ENCODE measurements around the gene NOD2. TPM values are rescaled to one million over a fixed set of nuclear protein-coding genes. Genes with fewer than 3 reads are reported as not detected.

NOD2 gene
- polyA plus RNA-seq, 3 donors, result 0.37 to 0.57 (median 0.47) TPM

- DNase-seq (ENCODE audit: extremely low read depth in 1 of 11, low read depth in 9 of 11, low spot score in 4 of 11), result no peak
Observed at GRCh38 chr16:50761267-50761666, 67.9 kb downstream of the NOD2 start.

- no peak for DNase-seq (ENCODE audit: extremely low read depth in 1 of 11, low read depth in 9 of 11, low spot score in 4 of 11)
Observed at GRCh38 chr16:50762241-50762640, 68.8 kb downstream of the NOD2 start.

- no peak for DNase-seq (ENCODE audit: extremely low read depth in 1 of 11, low read depth in 9 of 11, low spot score in 4 of 11)
Observed at GRCh38 chr16:50763211-50763610, 69.8 kb downstream of the NOD2 start.

GRCh38 chr16:50765260-50765659 lies 71.9 kb downstream of the NOD2 start:
- no peak for DNase-seq (ENCODE audit: extremely low read depth in 1 of 11, low read depth in 9 of 11, low spot score in 4 of 11)

- DNase-seq (ENCODE audit: extremely low read depth in 1 of 11, low read depth in 9 of 11, low spot score in 4 of 11), result no peak
Observed at GRCh38 chr16:50765861-50766260, 72.5 kb downstream of the NOD2 start.

- DNase-seq (ENCODE audit: extremely low read depth in 1 of 11, low read depth in 9 of 11, low spot score in 4 of 11), result no peak
Observed at GRCh38 chr16:50767197-50767596, 73.8 kb downstream of the NOD2 start.

- no peak for DNase-seq (ENCODE audit: extremely low read depth in 1 of 11, low read depth in 9 of 11, low spot score in 4 of 11)
Observed at GRCh38 chr16:50771366-50771765, 78.0 kb downstream of the NOD2 start.

GRCh38 chr16:50774405-50774804 lies 81.0 kb downstream of the NOD2 start:
- DNase-seq (ENCODE audit: extremely low read depth in 1 of 11, low read depth in 9 of 11, low spot score in 4 of 11), result no peak

GRCh38 chr16:50774960-50775359 lies 81.6 kb downstream of the NOD2 start:
- DNase-seq (ENCODE audit: extremely low read depth in 1 of 11, low read depth in 9 of 11, low spot score in 4 of 11), result no peak

GRCh38 chr16:50776037-50776436 lies 82.6 kb downstream of the NOD2 start:
- no peak for DNase-seq (ENCODE audit: extremely low read depth in 1 of 11, low read depth in 9 of 11, low spot score in 4 of 11)

- no peak for DNase-seq (ENCODE audit: extremely low read depth in 1 of 11, low read depth in 9 of 11, low spot score in 4 of 11)
Observed at GRCh38 chr16:50778284-50779163, 85.1 kb downstream of the NOD2 start.

GRCh38 chr16:50781043-50781442 lies 87.6 kb downstream of the NOD2 start:
- DNase-seq (ENCODE audit: extremely low read depth in 1 of 11, low read depth in 9 of 11, low spot score in 4 of 11), result no peak

- DNase-seq (ENCODE audit: extremely low read depth in 1 of 11, low read depth in 9 of 11, low spot score in 4 of 11), result no peak
Observed at GRCh38 chr16:50781518-50781917, 88.1 kb downstream of the NOD2 start.

Other genes with a start within 250 kb of the NOD2 start
- 10 to 100 TPM; 10.6 to 13.5 (median 11.8) TPM for gene NKD1, start 145.2 kb upstream of the NOD2 start, polyA plus RNA-seq (ENCODE audit: insufficient read length in 3 of 3)
- under 1 TPM; 0.36 to 0.85 (median 0.47) TPM for gene SNX20, start 12.3 kb upstream of the NOD2 start, polyA plus RNA-seq (ENCODE audit: insufficient read length in 3 of 3)
- gene CYLD, start 48.5 kb downstream of the NOD2 start, polyA plus RNA-seq (ENCODE audit: insufficient read length in 3 of 3), result 10 to 100 TPM; 18.2 to 25.1 (median 23.0) TPM